ENCODE data around the gene CCDC171.
"Not testable (repeated sequence)": the region's sequence is repeated elsewhere in the genome, so short reads cannot be mapped to it uniquely, and the experiment has no call there.

The CCDC171 gene

GRCh38 chr9:15785584-15785983 is 232.7 kb downstream of the CCDC171 start:
- no peak overlapping the region for H3K4me3 ChIP-seq (ENCODE audit: low read depth, low read length)
- DNase-seq (ENCODE audit: low read depth, low spot score) = no peak
- in situ Hi-C loops (cut with HindIII; ENCODE audit: low sequenced_read_pairs) = no loop called here
- TF ChIP-seq CTCF (IDR thresholded peaks at IDR 0.05; ENCODE audit: low read depth, low read length) = no peak

GRCh38 chr9:15786616-15787015 is 233.8 kb downstream of the CCDC171 start:
- in situ Hi-C loops (cut with HindIII; ENCODE audit: low sequenced_read_pairs) = no loop called here
- DNase-seq (ENCODE audit: low read depth, low spot score) = no peak
- TF ChIP-seq CTCF (IDR thresholded peaks at IDR 0.05; ENCODE audit: low read depth, low read length) = no peak
- H3K4me3 ChIP-seq (ENCODE audit: low read depth, low read length) = no peak overlapping the region

GRCh38 chr9:15810219-15810899 is 257.5 kb downstream of the CCDC171 start:
- H3K4me3 ChIP-seq (ENCODE audit: low read depth, low read length); in situ Hi-C loops (cut with HindIII; ENCODE audit: low sequenced_read_pairs); DNase-seq (ENCODE audit: low read depth, low spot score): not testable (repeated sequence)

GRCh38 chr9:15813076-15813475 is 260.2 kb downstream of the CCDC171 start:
- no peak overlapping the region for H3K4me3 ChIP-seq (ENCODE audit: low read depth, low read length)
- no peak for DNase-seq (ENCODE audit: low read depth, low spot score)
- TF ChIP-seq CTCF (IDR thresholded peaks at IDR 0.05; ENCODE audit: low read depth, low read length) = no peak
- in situ Hi-C loops (cut with HindIII; ENCODE audit: low sequenced_read_pairs) = no loop called here

GRCh38 chr9:15824310-15824709 is 271.5 kb downstream of the CCDC171 start:
- TF ChIP-seq CTCF (IDR thresholded peaks at IDR 0.05; ENCODE audit: low read depth, low read length) = peak; percentile 35
- in situ Hi-C loops (cut with HindIII; ENCODE audit: low sequenced_read_pairs) = no loop called here

GRCh38 chr9:15831384-15831783 is 278.5 kb downstream of the CCDC171 start:
- no peak overlapping the region for H3K4me3 ChIP-seq (ENCODE audit: low read depth, low read length)
- TF ChIP-seq CTCF (IDR thresholded peaks at IDR 0.05; ENCODE audit: low read depth, low read length) = no peak
- in situ Hi-C loops (cut with HindIII; ENCODE audit: low sequenced_read_pairs) = no loop called here
- no peak for DNase-seq (ENCODE audit: low read depth, low spot score)

More at GRCh38 chr9:15824310-15824709, 271.5 kb downstream of the CCDC171 start:
- DNase-seq (ENCODE audit: low read depth, low spot score) = peak; percentile 62
- no peak overlapping the region for H3K4me3 ChIP-seq (ENCODE audit: low read depth, low read length)

GRCh38 chr9:15834541-15834940 is 281.7 kb downstream of the CCDC171 start:
- no peak for TF ChIP-seq CTCF (IDR thresholded peaks at IDR 0.05; ENCODE audit: low read depth, low read length)
- H3K4me3 ChIP-seq (ENCODE audit: low read depth, low read length) = no peak overlapping the region
- in situ Hi-C loops (cut with HindIII; ENCODE audit: low sequenced_read_pairs) = no loop called here
- no peak for DNase-seq (ENCODE audit: low read depth, low spot score)
